Activated CD4-positive, alpha-beta T cell treated with anti-CD3 and anti-CD28 coated beads for 24 hours (primary cell): Measurements from ENCODE around the gene ETV5.

ENCODE experiments used
- DNase-seq, 2 donors: peaks; one replicate each; pipeline ENCODE4 v3.0.0-alpha.2; 2020; ENCODE audit warnings: low read depth in 2 of 2

ETV5 gene

GRCh38 chr3:186108941-186109865, at the start of gene ETV5:
TSS of gene ETV5 (minus strand) at chr3:186109089. CDS start at chr3:186105868, 3,221 bp downstream.
- peak; percentile 83 to 90 for DNase-seq

- DNase-seq, result no peak
These were observed 45.8 kb upstream of the ETV5 start for GRCh38 chr3:186154641-186155040.

GRCh38 chr3:186152889-186153292, 44.0 kb upstream of the ETV5 start:
- no peak for DNase-seq

GRCh38 chr3:186152361-186152798, 43.5 kb upstream of the ETV5 start:
- no peak for DNase-seq

- DNase-seq, result no peak
These were observed 42.4 kb upstream of the ETV5 start for GRCh38 chr3:186151077-186151971.

GRCh38 chr3:186150041-186150830, 41.3 kb upstream of the ETV5 start:
- DNase-seq, result no peak

GRCh38 chr3:186149319-186149960, 40.6 kb upstream of the ETV5 start:
- DNase-seq, result no peak

- no peak for DNase-seq
These were observed 35.4 kb upstream of the ETV5 start for GRCh38 chr3:186144257-186144656.

- DNase-seq, result no peak
These were observed 34.4 kb upstream of the ETV5 start for GRCh38 chr3:186143250-186143649.

- no peak for DNase-seq
These were observed 33.6 kb upstream of the ETV5 start for GRCh38 chr3:186142393-186142932.

- DNase-seq, result no peak
These were observed 32.9 kb upstream of the ETV5 start for GRCh38 chr3:186141790-186142189.

- no peak for DNase-seq
These were observed 29.5 kb upstream of the ETV5 start for GRCh38 chr3:186138272-186138981.

- no peak for DNase-seq
These were observed 28.3 kb upstream of the ETV5 start for GRCh38 chr3:186137051-186137685.

- no peak for DNase-seq
These were observed 25.1 kb upstream of the ETV5 start for GRCh38 chr3:186133980-186134379.

- DNase-seq, result no peak
These were observed 23.6 kb upstream of the ETV5 start for GRCh38 chr3:186132487-186132886.

- no peak for DNase-seq
These were observed 20.3 kb upstream of the ETV5 start for GRCh38 chr3:186129206-186129605.

GRCh38 chr3:186128158-186128557, 19.3 kb upstream of the ETV5 start:
- no peak for DNase-seq

GRCh38 chr3:186127463-186127862, 18.6 kb upstream of the ETV5 start:
- DNase-seq, result no peak

GRCh38 chr3:186125118-186125517, 16.2 kb upstream of the ETV5 start:
- no peak for DNase-seq

GRCh38 chr3:186124592-186124991, 15.7 kb upstream of the ETV5 start:
- DNase-seq, result no peak
